Astrocyte (in vitro differentiated cells and primary cell): Measurements from ENCODE around the gene ATP6V0B. TPM values are rescaled to one million over a fixed set of nuclear protein-coding genes. Genes with fewer than 3 reads are reported as not detected.

Experiments
- DNase-seq: peaks from one replicate; pipeline ENCODE4 v3.0.0-alpha.2; 2010; ENCODE audit warnings: low read depth
- FAIRE-seq: peaks from 2 replicates; lab custom pipeline; 2011; peaks lifted over from hg19 to GRCh38; lab: Jason Lieb, UNC
- H2AFZ ChIP-seq: 2 replicates; pipeline ENCODE4 v1.6.0; 2012; ENCODE audit warnings: low read depth, low read length, inconsistent platforms
- H3K27ac ChIP-seq: 2 replicates; pipeline ENCODE4 v1.5.1; 2011; ENCODE audit warnings: low read depth, low read length, inconsistent platforms
- H3K27me3 ChIP-seq: 2 replicates; pipeline ENCODE4 v1.6.0; 2011; ENCODE audit warnings: low read length, inconsistent platforms; ENCODE audit not compliant: insufficient read depth
- H3K36me3 ChIP-seq: 2 replicates; pipeline ENCODE4 v1.5.1; 2011; ENCODE audit warnings: low read length, inconsistent platforms; ENCODE audit not compliant: insufficient read depth
- H3K4me1 ChIP-seq: 2 replicates; pipeline ENCODE4 v1.5.1; 2011; ENCODE audit warnings: low read length, inconsistent platforms; ENCODE audit not compliant: insufficient read depth
- H3K4me2 ChIP-seq: 2 replicates; pipeline ENCODE4 v1.6.0; 2012; ENCODE audit warnings: low read length, inconsistent platforms
- H3K4me3 ChIP-seq: 2 replicates; pipeline ENCODE4 v1.5.1; 2011; ENCODE audit warnings: low read depth, mild to moderate bottlenecking, low read length, inconsistent platforms; ENCODE audit not compliant: insufficient read depth
- H3K79me2 ChIP-seq: 2 replicates; pipeline ENCODE4 v1.6.0; 2012; ENCODE audit warnings: mild to moderate bottlenecking, low read length, inconsistent platforms; ENCODE audit not compliant: insufficient read depth
- H3K9ac ChIP-seq: 2 replicates; pipeline ENCODE4 v1.6.0; 2012; ENCODE audit warnings: mild to moderate bottlenecking, low read length, inconsistent platforms
- H3K9me3 ChIP-seq: 2 replicates; pipeline ENCODE4 v1.5.1; 2012; ENCODE audit warnings: low read depth, mild to moderate bottlenecking, low read length, inconsistent platforms; ENCODE audit not compliant: insufficient read depth
- H4K20me1 ChIP-seq: 2 replicates; pipeline ENCODE4 v1.6.0; 2012; ENCODE audit warnings: low read length, inconsistent platforms; ENCODE audit not compliant: insufficient read depth
- H3K27ac Mint-ChIP-seq: one replicate; pipeline ENCODE4 v1.8.0; 2021; ENCODE audit warnings: mild to moderate bottlenecking, mixed read lengths; ENCODE audit not compliant: unreplicated experiment
- H3K27me3 Mint-ChIP-seq: one replicate; pipeline ENCODE4 v1.8.0; 2021; ENCODE audit warnings: low read depth, mixed read lengths; ENCODE audit not compliant: unreplicated experiment
- H3K36me3 Mint-ChIP-seq: one replicate; pipeline ENCODE4 v1.8.0; 2021; ENCODE audit warnings: low read depth, mixed read lengths; ENCODE audit not compliant: unreplicated experiment
- H3K4me1 Mint-ChIP-seq: one replicate; pipeline ENCODE4 v1.8.0; 2021; ENCODE audit warnings: low read depth, mixed read lengths; ENCODE audit not compliant: unreplicated experiment
- H3K4me3 Mint-ChIP-seq: one replicate; pipeline ENCODE4 v1.8.0; 2021; ENCODE audit warnings: mild to moderate bottlenecking, moderate library complexity, mixed read lengths; ENCODE audit not compliant: unreplicated experiment
- H3K9me3 Mint-ChIP-seq: one replicate; pipeline ENCODE4 v1.8.0; 2021; ENCODE audit warnings: mild to moderate bottlenecking, mixed read lengths; ENCODE audit not compliant: unreplicated experiment
- CTCF ChIP-seq: IDR thresholded peaks from 2 replicates; pipeline ENCODE4 v1.5.1; 2011; ENCODE audit warnings: low read depth, mild to moderate bottlenecking, inconsistent platforms, low read length, moderate library complexity; ENCODE audit not compliant: insufficient read depth
- EZH2 ChIP-seq: IDR thresholded peaks from 2 replicates; pipeline ENCODE4 v1.6.1; 2012; ENCODE audit warnings: mild to moderate bottlenecking, low read length, inconsistent platforms; ENCODE audit not compliant: insufficient read depth
- total RNA-seq: library from RNA; stranded (reverse); gene quantifications from 2 replicates; pipeline ENCODE4 v1.2.1, GENCODE V29; 2021

Gene ATP6V0B
- total RNA-seq, 1 donor from 2014 or later = 175 TPM

GRCh38 chr1:44027320-44027719, 52.6 kb downstream of the ATP6V0B start:
- no peaks in the 10 kb centered on the region for H3K9me3 Mint-ChIP-seq
- H3K36me3 Mint-ChIP-seq = peaks cover 19% of the 10 kb centered on the region
- TF ChIP-seq EZH2 = no peak
- TF ChIP-seq CTCF = no peak
- peaks cover 16% of the 10 kb centered on the region for H3K4me1 Mint-ChIP-seq
- FAIRE-seq = no peak
- Histone ChIP-seq H3K27ac (no peak overlapping the region), H3K36me3 (no peaks in the 10 kb centered on the region), H3K4me3 (no peak overlapping the region), H4K20me1 (no peaks in the 10 kb centered on the region), H3K79me2 (no peaks in the 10 kb centered on the region), H2AFZ (no peak overlapping the region), H3K4me2 (no peak overlapping the region), H3K9me3 (no peaks in the 10 kb centered on the region), H3K9ac (no peak overlapping the region), H3K4me1 (peaks cover 15% of the 10 kb centered on the region), H3K27me3 (no peaks in the 10 kb centered on the region)
- H3K4me3 Mint-ChIP-seq = no peak overlapping the region
- no peak overlapping the region for H3K27ac Mint-ChIP-seq
- DNase-seq = no peak
- peaks cover 5% of the 10 kb centered on the region for H3K27me3 Mint-ChIP-seq

Other genes starting within 250 kb of the ATP6V0B start
- gene ARTN, start 41.2 kb upstream of the ATP6V0B start, total RNA-seq = 1.2 and 1.5 TPM in 2 replicates
- gene IPO13, start 28.0 kb upstream of the ATP6V0B start, total RNA-seq = 31.0 and 36.1 TPM in 2 replicates
- gene DPH2, start 5.0 kb upstream of the ATP6V0B start, total RNA-seq = 26.9 and 31.6 TPM in 2 replicates
- 56.6 and 56.9 TPM in 2 replicates for gene B4GALT2, start 4.2 kb downstream of the ATP6V0B start, total RNA-seq
- 4.2 and 4.3 TPM in 2 replicates for gene CCDC24, start 16.6 kb downstream of the ATP6V0B start, total RNA-seq
- 45.2 and 51.4 TPM in 2 replicates for gene SLC6A9, start 56.5 kb downstream of the ATP6V0B start, total RNA-seq
- 0.09 TPM in 1 of 2 replicates, not detected in the other for gene KLF17, start 143.9 kb downstream of the ATP6V0B start, total RNA-seq
- not detected in 2 replicates for gene KLF18, start 166.7 kb downstream of the ATP6V0B start, total RNA-seq
- 33.2 and 33.8 TPM in 2 replicates for gene DMAP1, start 238.5 kb downstream of the ATP6V0B start, total RNA-seq